SKM-1 treated with dmso at 0.1 percent for 144 hours (cell line): ENCODE results near the gene C1orf105.
"Not testable (repeated sequence)": the region's sequence is repeated elsewhere in the genome, so short reads cannot be mapped to it uniquely, and the experiment has no call there.

Experiments used
- DNase-seq: peaks from one replicate; lab custom pipeline; 2025; ENCODE audit not compliant: unreplicated experiment; lab: John Stamatoyannopoulos, UW

C1orf105 gene

DNA sequence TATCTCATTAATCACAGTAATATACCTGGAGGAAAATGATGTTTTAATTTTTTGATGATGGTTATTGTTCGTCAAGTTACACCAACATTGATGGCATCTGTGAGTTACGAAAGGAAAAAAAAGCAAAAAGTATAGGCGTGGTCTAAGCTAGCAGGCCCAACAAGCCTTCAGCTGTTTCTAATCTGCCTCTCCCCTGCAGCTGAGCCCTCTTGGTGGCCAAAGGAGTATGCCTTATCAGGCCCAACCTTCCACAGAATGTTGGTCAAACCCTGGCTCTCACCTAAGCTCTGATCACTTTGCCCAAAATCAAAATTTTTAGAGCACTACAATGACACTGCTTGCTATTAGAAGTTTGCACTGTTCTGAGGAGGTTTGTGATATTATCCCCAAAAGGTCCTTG, 4.9 kb downstream of the C1orf105 start:
- no peak for DNase-seq

DNA sequence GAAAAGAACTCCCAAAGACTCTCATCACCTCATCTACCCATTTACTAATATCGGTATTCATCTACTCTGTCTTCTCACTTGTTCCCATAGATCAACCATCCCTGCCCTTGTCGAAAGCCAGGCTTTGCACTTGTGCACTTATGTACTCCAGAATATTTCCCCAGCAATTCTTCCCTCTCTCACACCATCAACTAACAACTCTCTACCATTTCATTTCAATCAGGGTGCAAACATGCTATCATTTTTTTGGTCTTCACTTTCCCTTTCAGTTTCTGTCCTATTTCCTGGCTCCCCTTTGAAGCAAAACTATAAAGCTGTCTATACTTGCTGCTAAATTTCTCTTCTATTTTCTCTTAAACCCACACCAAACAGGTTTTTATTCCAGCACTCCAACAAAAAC, 6.7 kb downstream of the C1orf105 start:
- no peak for DNase-seq

DNA sequence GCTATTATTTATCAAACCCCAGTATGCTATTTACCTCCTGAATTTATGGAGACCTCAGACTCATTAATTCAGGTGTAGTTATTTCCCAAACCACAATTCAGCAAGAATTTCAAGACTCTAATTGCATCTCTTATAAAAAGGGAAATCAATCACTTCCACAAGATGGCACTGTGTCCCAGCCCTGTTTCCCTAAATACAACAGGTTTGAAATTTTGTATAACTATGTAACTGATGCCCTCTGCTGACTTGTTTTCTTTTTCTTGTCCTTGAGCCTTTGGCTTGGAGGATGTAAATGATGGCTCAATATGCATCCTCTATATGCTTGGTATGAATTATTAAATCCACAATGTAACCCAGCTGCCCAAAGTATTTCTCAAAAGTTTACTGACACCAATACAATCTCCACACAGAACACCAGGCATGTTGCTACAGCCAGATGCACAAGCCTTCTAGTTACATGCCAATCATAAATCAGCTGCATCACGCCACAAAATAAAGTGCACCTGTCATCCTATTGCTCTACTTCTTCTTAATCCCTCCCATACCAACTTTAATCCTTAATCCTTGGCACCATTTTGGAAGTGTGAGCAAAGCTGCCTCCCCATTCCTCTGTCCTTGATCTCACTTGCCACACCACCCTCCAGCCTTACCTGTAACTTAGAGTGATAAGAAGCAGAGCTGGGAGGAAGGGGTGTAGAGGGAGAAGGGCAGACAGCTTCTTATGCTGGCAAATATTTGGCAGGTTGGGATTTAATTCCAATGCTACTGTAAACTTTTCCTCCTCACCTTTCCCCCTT, 9.0 kb downstream of the C1orf105 start:
- peak; percentile 62 for DNase-seq

DNA sequence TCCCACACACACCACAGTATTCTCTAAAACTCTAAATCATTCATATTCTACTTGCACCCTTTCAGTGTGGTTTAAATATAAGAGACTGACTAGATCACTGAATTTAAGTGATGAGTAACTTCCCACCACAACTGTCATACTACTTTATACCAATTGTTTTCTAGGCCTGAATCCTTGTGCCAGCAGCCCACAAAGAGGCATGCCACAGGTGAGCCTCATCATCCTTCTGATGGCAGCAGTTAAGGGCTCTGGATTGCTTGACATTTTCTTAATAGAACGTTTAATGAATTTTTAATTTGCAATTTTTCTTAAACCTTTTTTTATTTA, 9.6 kb downstream of the C1orf105 start:
- no peak for DNase-seq

DNA sequence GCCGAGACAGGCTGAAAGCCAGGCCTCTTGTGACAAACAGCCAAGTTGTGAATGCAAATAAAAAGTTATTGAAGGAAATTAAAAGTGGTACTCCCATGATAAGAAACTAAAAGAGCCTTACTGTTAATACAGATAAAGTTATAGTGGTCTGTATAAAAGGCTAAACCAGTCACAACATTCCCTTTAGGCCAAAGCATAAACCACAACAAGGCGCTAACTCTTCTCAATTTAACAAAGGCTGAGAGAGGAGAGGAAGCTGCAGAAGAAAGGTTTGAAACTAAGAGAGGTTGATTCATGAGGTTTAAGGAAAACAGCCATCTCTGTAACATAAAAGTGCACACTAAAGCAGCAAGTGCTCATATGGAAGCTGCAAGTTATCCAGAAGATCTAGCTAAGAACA, 10.7 kb downstream of the C1orf105 start:
- DNase-seq: no peak

DNA sequence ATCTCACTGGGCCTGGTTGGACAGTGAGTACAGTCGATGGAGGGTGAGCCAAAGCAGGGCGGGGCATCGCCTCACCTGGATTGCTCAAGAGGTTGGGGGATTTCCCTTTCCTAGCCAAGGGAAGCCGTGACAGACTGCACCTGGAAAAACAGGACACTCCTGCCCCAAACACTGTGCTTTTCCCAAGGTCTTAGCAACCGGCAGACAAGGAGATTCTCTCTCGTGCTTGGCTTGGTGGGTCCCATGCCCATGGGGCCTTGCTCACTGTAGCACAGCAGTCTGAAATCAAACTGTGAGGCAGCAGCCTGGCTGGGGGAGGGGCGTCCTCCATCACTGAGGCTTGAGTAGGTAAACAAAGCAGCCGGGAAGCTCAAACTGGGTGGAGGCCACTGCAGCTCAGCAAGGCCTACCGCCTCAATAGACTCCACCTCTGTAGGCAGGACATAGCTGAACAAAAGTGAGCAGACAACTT, 11.3 kb downstream of the C1orf105 start:
- DNase-seq: no peak

DNA sequence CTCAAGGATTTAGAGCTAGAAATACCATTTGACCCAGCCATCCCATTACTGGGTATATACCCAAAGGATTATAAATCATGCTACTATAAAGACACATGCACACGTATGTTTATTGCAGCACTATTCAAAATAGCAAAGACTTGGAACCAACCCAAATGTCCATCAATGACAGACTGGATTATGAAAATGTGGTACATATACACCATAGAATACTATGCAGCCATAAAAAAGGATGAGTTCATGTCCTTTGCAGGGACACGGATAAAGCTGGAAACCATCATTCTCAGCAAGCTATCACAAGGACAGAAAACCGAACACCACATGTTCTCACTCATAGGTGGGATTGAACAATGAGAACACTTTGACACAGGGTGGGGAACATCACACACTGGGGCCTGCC, 16.7 kb downstream of the C1orf105 start:
- not testable (repeated sequence) for DNase-seq

DNA sequence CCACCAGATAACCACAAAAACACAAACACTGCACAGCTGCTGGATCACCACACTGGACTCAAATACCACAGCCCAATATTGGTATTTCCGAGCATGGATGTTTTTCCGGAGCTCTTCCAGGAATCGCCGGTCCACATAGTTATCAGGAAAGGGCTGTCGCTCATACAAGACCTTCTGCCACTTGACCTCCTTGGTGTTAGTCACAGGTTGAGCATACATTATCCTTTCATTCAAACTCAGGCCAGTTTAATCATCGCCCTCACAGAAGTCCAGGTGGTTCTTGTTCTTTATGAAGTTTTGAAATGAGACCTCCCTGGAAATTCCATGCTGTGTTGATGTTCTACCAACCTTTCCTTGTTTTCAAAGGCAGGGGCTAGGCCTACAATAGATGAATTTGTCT, 21.9 kb downstream of the C1orf105 start:
- no peak for DNase-seq

DNA sequence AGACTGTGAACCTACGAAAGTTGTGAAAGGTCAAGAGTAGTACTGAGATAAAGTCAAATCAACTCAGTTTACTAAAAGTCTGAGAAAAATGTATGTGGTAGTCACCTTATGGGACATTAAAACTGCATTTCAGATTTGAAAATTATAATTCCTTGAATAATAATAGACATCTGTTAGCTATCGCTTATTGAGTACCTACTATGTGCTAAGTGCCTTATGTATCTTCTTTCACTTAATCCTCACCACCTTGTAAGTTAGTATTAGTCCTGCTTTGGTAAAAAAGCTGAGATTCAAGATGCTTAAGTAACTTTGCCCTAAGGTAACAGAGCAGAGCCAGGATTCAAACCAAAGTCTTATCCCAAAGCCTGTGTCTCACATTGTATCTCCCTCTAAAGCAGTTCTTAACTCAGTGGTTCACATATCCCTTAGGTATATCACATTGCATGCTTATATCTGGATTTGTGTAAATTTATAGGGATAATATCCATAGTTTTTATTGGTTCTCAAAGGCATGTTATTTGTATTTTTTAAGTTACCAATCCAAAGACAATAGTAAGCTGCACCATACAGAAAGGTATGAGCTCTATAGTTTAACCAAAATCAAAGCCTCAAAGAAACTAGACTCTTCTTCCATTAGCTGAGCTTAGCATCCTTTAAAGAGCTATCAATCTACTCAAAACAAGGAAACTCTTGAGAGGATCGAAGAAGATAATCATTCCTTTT, 22.5 kb downstream of the C1orf105 start:
- DNase-seq: no peak

DNA sequence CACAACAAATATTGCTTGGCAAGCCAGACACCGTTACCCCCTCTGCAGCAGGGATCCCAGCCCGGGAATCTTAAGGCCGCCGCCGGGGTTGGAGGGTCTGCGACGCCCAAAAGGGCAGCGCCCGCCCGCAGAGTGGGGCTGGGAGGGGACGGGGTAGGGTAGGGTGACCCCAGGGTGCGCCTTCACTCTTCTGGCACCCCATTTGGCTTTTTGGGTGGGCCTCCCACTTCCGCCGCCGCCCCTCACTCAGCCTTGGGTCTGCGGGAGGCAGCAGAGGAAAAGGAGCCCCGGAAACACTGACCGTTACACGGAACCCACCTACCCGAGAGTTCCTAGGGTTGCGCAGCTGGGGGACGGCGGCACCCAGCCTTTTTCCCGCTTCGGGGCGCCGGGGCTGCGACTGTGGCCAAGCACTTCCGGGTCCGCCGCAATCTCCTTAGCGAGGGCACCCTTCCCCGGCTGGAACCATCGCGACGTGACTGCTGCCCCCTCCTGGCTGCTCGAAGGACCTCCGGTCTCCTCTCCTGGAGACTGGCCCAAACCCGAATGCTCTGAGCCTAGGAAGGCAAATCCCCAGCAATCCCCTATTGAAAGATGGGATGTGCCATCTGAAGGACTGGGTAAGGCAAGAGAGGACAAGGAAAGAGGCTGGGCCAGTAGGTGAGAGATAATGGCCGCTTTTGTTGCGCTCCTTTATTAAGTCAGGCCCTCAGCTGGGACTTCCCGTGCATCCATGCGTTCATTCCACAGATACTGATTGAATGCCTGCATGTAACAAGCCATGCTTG, 23.4 kb downstream of the C1orf105 start, which contains the start of gene PIGC:
PIGC (minus strand) TSS at position 404 of the 788 bp plus-strand sequence. CDS start 1,447 bp downstream, outside the sequence.
- DNase-seq: peak; percentile 98

DNA sequence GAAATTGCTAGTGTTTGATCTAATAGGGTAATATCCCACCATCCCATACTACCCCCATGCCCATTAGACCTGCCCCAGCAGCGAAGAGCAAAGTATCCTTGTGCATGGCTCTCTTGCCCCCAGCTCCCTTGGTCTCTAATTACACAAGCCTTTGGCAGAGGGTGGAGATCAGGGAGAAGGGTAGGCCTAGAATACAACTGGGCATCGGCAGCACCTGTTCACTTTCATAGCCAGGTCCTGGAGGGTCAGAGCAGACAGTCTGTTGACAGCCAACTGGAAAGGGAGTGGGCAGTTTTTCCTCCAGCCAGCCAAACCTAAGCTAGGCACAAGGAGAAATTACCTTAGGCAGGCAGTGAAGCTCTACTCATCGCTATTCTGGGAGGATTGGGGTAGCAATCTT, 26.1 kb downstream of the C1orf105 start:
- no peak for DNase-seq

DNA sequence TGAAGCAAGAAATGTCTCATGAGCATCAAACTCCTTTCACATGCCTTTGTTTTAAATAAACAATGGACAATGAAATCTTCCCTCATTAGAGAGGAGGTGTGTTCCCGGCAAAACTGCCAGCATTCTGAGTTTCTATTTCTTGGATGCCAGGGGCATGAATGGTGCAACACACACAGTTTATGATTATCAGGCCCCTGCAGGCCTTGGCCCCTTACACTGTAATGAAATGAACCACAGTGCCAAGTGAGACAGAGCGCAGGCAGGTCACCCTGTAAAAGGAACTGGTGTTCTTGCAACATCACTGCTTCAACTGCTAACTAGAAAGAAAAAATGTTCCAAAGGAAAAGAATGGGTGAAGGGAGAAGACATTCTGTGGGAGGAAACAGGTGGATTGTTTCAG, 27.2 kb downstream of the C1orf105 start:
- peak; percentile 89 for DNase-seq

DNA sequence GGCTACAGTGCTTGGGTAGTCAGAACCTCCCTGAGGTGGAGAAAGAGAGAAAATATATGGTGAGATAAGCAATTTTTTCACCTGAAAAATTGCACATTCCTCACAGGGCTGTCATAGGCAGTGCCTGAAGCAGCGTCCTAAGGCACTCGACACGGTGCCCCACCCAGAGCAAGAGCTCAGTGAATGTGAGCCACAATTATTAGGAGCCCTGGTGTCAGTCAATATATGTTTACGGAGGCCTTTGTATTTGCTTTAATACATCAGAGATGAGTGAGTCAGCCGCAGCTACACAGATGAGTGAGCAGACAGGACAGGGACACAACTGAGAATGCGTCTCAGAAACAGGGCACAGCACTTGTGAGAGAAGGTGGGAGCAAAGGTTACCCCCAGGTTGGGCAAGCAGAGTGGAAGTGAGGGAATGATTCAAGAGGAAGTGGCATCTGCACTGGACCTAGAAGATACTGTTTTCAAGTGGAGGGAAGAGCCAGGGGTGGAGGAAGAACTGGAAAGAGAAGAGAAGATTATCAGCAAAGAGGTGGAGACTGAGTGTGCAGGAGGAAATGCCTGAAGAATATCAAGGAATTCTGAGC, 28.6 kb downstream of the C1orf105 start:
- peak; percentile 37 for DNase-seq

DNA sequence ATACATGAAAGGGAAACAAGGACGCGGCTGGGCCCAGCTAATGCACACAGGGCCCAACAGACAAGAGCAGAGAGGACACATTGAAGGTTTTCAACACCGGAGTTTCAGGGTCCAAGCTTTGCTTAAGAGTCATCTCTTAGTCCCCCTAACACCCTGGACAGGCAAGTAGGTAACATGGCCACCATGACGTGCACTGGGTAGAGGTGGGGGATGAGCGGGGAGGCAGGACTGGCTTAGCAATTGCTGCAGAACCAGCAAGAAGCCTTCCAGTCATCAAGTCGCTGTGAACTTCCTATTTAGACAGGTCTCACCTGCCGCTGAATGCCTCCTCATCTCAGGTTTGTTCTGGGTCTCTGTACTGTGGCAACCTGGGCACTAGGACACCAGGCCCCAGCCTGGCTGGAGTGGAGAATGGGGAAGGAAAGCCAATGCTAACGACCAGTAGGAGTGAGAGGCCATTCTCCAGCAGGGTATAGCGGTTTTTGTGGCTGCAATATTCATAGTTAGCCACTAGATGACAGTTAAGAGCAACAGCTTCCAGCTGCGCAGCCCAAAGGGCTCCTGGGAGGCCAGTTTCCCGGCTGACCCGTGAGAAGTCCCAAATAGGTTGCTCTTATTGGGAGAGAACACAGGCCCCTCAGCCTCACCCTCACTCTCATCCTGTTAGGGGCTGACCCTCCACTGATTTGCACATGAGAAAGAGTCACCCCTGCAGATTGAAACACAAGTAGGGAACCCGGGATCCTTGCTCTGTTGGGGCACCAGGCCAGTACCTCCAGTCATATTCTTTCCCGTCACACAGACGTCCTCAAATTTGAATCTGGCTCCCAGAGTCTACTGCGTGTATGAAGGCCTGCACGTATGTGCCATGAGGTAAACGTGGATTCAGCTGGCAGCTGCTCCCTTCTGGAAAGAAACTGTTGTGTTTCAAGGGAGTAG, 29.4 kb downstream of the C1orf105 start:
- peak; percentile 86 for DNase-seq

DNA sequence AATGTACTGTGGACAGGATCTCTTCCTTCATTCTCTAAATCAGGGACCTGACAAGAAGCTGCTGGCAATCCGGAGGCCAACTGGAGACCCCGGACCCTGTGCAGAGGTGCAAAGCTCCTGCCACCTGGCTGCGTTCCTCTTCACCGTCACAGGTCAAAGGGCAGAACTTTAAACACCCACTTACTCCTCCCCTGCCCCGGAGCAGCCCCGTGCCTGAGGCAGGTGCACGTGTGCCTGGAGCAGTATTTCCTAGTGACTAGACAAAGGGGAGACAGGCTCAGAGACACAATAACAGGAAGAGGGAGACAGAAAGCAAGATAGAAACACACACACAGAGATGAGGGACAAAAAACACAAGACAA, 30.0 kb downstream of the C1orf105 start:
- no peak for DNase-seq

DNA sequence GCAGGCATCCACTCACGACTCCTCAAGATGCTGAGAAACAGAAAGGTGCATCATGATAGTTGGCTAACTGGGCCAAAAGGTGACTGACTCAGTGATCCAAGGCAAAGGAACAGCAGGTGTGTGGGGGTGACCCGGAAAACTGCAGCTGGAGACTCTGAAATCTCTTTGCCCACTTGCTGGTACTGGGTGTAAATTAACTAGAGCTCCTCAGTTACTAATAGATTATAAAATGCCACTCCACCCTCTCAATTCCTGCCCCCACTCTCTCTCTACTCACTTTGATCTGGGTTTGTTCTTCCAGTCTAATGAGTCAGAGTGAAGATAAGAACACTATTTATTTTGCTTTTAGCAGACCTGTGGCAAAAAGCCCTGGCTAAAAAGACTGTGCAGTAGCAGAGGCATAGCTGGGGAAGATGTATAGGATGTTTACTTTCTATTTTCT, 30.5 kb downstream of the C1orf105 start:
- no peak for DNase-seq

DNA sequence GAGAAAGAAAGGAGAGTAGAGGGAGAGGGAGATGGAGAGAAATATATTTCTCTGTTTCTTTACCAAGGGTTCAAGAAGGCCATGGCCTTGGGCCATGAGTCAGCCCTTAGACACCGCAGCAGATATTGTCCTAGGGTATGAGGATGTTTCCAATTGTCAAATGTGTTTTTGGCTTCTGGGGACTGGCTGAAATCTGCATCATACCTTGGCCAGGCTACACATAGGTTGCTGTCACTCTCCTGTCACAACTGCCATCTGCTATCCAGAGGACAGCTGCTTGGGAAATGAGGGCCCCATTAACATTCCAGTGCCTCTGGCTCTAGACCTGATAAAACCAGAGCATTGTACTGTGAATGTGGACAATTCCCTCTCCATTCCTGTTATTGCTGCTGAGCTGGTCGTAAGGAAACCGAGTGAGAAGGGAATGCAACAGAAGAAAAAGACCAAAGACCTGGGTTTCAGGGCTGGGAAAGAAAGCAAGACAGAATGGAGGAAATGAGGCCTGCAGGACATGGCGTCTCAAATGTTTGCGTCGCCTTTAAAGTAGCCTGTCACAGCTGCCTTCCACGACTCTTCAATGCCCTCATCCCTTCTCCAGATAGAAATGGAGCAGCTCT, 32.2 kb downstream of the C1orf105 start:
- no peak for DNase-seq

DNA sequence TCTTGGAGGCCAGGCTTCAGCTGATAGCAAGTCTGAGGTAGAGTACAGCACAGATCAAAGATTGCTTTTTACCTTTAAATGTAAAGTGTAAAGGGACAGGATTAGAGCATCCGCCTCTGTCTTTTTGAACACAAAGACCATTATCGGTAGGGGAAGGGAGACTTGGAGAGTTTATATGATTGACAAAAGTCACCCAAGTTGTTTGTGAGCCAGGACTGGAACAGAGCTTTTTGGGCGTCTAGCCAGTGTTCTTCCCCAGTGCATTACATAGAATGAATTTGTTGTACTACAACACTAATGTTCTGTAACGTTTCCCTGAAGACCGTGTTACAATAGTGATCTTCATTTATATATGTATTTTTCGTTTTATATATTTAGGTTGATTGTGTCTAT, 32.7 kb downstream of the C1orf105 start:
- no peak for DNase-seq

DNA sequence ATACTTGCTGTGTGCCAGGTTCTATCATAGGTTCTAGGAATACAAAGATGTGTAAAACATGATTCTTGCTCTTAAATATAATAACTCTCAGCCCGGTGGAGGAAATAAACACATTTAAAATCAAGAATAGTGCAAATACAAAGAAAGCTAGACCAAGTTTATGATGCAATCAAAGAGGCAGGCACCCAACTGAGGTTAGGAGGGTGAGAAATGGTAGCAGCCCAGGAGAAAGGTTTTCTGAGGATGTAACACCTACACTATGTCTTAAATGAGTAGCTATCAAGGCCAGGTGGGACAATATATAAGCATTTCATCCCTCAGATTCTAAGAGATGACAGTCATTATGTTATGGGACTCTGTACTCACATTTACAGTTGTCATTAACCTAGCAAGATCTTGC, 33.1 kb downstream of the C1orf105 start:
- DNase-seq: no peak

DNA sequence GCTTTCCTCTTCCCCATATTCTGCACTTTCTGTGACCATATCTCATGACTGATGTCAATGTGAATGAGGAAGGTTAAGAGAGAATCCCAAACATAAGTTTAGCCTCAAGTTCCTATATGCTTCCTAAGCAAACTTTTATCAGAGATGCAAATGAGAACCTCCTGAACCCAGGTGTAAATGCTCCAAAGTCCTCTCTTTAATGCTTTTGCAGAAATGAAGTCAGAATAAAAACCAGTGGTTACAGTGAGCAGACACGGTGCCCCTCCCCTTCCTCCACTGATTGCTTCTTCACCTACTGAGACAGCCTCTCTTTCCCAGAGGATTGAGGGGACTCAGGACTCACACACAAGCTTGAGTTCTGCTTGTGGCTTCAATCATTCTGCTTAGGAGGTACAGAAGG, 35.0 kb downstream of the C1orf105 start:
- no peak for DNase-seq
